ENCODE data around the gene CACNA1A. TPM values are rescaled to one million over a fixed set of nuclear protein-coding genes. Genes with fewer than 3 reads are reported as not detected.

Gene CACNA1A
- total and polyA plus RNA-seq, 2 of the 4 experiments (the other 2 are of a cell fraction): 5.9 to 15.0 TPM

GRCh38 chr19:13511947-13512346, 5.7 kb upstream of the CACNA1A start:
- Histone ChIP-seq H4K5ac (ENCODE audit: low read depth, low read length) (no peak overlapping the region), H3K79me1 (ENCODE audit: low read depth in 1 of 2, low read length in 2 of 2) (no peaks in the 10 kb centered on the region), H3K56ac (ENCODE audit: extremely low read depth, insufficient read depth, low read length) (no peak overlapping the region), H3K4me2 (ENCODE audit: low read depth, low read length) (no peak overlapping the region), H3K36me3 (ENCODE audit: control insufficient read depth, insufficient read depth, low read length) (no peaks in the 10 kb centered on the region), H3K27ac (ENCODE audit: insufficient read depth, low read length) (no peak overlapping the region), H3K4me1 (ENCODE audit: control insufficient read depth, insufficient read depth, low read length) (peaks cover 3% of the 10 kb centered on the region; the same call in 1 of the 2 replicates), H3K9ac (ENCODE audit: low read depth, low read length) (no peak overlapping the region), H3K14ac (replicated peaks; ENCODE audit: low read depth, low read length) (no peak overlapping the region), H2AK9ac (replicated peaks; ENCODE audit: low read depth, low read length, poor library complexity) (no peak overlapping the region), H3K23ac (ENCODE audit: low read depth, low read length) (no peak overlapping the region), H4K20me1 (ENCODE audit: insufficient read depth, low read length) (no peaks in the 10 kb centered on the region), H3K4ac (ENCODE audit: low read depth, low read length) (no peak overlapping the region), H3K27me3 (ENCODE audit: control insufficient read depth, insufficient read depth, low read length) (peaks cover 34% of the 10 kb centered on the region), H2AK5ac (ENCODE audit: low read depth, low read length) (no peak overlapping the region), H2BK5ac (ENCODE audit: low read depth, low read length, poor library complexity, severe bottlenecking) (no peak overlapping the region), H2BK20ac (ENCODE audit: low read depth, low read length) (no peak overlapping the region), H3K9me3 (ENCODE audit: control insufficient read depth, insufficient read depth, low read length) (no peaks in the 10 kb centered on the region), H4K91ac (ENCODE audit: insufficient read depth, low read depth, low read length) (no peak overlapping the region), H2BK15ac (ENCODE audit: low read depth, low read length) (no peak overlapping the region), H2AFZ (replicated peaks; ENCODE audit: low read length, poor library complexity) (no peak overlapping the region), H4K8ac (ENCODE audit: low read depth in 2 of 2, low read length in 2 of 2) (no peak overlapping the region), H2BK120ac (ENCODE audit: low read depth, low read length) (no peak overlapping the region), H3K9me1 (ENCODE audit: insufficient read depth, low read length) (no peaks in the 10 kb centered on the region), H3K18ac (ENCODE audit: low read depth, low read length) (no peak overlapping the region), H3K4me3 (ENCODE audit: insufficient read depth, low read depth, low read length) (no peak overlapping the region)
- BruUV-seq (replicated peaks): no TSS peak
- no peak for ATAC-seq (ENCODE audit: low read depth)
- POLR2A ChIA-PET (ENCODE audit: unreplicated experiment): no interaction called here
- intact Hi-C loops (cut with micrococcal nuclease): loop anchor here (10.0 kb wide), 1 partner anchor 47 kb away; no protein-coding TSS in a partner anchor
- in situ Hi-C loops (cut with MboI; ENCODE audit: low sequenced_read_pairs): no loop called here
- TF ChIP-seq FOS (IDR thresholded peaks at IDR 0.05; ENCODE audit: low read depth, low read length) (no peak), MAFK (IDR thresholded peaks at IDR 0.05; ENCODE audit: low read depth, low read length) (no peak), RFX5 (IDR thresholded peaks at IDR 0.05; ENCODE audit: low read depth, low read length) (no peak), BHLHE40 (IDR thresholded peaks at IDR 0.05; ENCODE audit: low read depth, low read length) (no peak), ELK1 (IDR thresholded peaks at IDR 0.05; ENCODE audit: borderline replicate concordance, low read depth, low read length) (no peak), MXI1 (IDR thresholded peaks at IDR 0.05; ENCODE audit: borderline replicate concordance, low read depth, low read length) (no peak), POLR2A (IDR thresholded peaks at IDR 0.05; ENCODE audit: low read depth, low read length) (no peak), SMC3 (IDR thresholded peaks at IDR 0.05; ENCODE audit: low read depth, low read length) (no peak), CEBPB (IDR thresholded peaks at IDR 0.05; ENCODE audit: low read depth, low read length) (no peak), NFE2L2 (IDR thresholded peaks at IDR 0.05; ENCODE audit: low read depth, low read length) (no peak), RCOR1 (IDR thresholded peaks at IDR 0.05; ENCODE audit: insufficient replicate concordance, low read length) (no peak), MAZ (IDR thresholded peaks at IDR 0.05; ENCODE audit: borderline replicate concordance, low read depth, low read length) (no peak), RAD21 (IDR thresholded peaks at IDR 0.05; ENCODE audit: low read length) (no peak), CTCF (conservative IDR thresholded peaks at IDR 0.05; ENCODE audit: low read depth, low read length) (no peak), CHD1 (IDR thresholded peaks at IDR 0.05; ENCODE audit: low read depth, low read length) (no peak), USF2 (IDR thresholded peaks at IDR 0.05; ENCODE audit: low read depth, low read length) (no peak)
- CTCF ChIA-PET: no interaction called here
- dilution Hi-C loops (cut with HindIII; ENCODE audit: low sequenced_read_pairs, unreplicated experiment): no loop called here
- no peak for DNase-seq
- WGBS, 2 experiments (ENCODE audit: extremely low coverage in 2 of 2, insufficient read length in 1 of 2): no CpG with 5 or more reads among the region's 2 CpGs

Data from IMR-90 (cell line).